ENCODE data around the gene TP53BP1.

DNA sequence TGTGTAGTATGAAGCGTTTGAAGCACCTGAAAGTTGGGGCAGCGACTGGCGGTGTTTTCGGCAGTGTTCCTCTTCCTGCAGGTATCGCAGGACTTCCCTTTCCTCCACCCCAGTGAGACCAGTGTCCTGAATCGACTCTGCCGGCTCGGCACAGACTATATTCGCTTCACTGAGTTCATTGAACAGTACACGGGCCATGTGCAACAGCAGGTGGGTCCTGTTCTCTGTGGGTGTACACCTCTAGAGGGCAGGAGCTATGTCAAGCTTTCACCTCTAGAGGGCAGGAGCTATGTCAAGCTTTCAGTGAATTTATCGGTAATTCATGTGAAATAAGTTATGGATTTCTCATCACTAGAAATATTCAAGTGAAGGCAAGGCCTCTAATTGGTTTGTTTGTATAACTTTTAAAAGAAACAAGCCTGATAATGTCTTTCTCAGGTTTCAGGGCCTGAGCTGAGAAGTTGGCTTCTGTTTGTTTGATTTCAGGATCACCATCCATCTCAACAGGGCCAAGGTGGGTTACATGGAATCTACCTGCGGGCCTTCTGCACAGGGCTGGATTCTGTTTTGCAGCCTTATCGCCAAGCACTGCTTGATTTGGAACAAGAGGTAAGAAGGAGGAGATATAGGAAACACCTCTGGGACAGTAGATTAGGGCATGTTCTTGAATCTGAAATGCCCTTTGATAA, 116.8 kb downstream of the TP53BP1 start:
- no peak for TF ChIP-seq TAF1 (IDR thresholded peaks at IDR 0.05; ENCODE audit: low read depth, low read length)
- TF ChIP-seq POLR2AphosphoS5 (IDR thresholded peaks at IDR 0.05; ENCODE audit: low read depth, low read length), result no peak
- TF ChIP-seq POLR2A (IDR thresholded peaks at IDR 0.05; ENCODE audit: low read depth, low read length), result no peak
- no peak for TF ChIP-seq SPI1 (IDR thresholded peaks at IDR 0.05; ENCODE audit: low read depth, low read length)
